ENCODE measurements around the gene DUSP10.
A peak's percentile ranks its signal among the peaks of the same experiment; 100 is the strongest.

GRCh38 chr1:221751226-221751887 is 9.5 kb upstream of the DUSP10 start:
- TF ChIP-seq CTCF (IDR thresholded peaks at IDR 0.05; ENCODE audit: insufficient read depth, low read length) (no peak), POLR2AphosphoS5 (IDR thresholded peaks at IDR 0.05; ENCODE audit: low read depth) (peak; percentile 27; the same call in 1 of the 2 replicates), REST (IDR thresholded peaks at IDR 0.05; ENCODE audit: insufficient replicate concordance, low read depth) (no peak), SPI1 (IDR thresholded peaks at IDR 0.05; ENCODE audit: borderline replicate concordance, low read depth) (peak; percentile 50; the same call in 1 of the 2 replicates)

All from HL-60 (cell line).